ENCODE results near the gene SRRT.

The SRRT gene

GRCh38 chr7:100874577-100875355, at the start of gene SRRT:
Gene SRRT (plus strand): TSS chr7:100875103. CDS start chr7:100875591, 488 bp downstream.
- H3F3A ChIP-seq (ENCODE audit: insufficient read depth, low read length) = no peaks in the 10 kb centered on the region
- H3K79me2 ChIP-seq (ENCODE audit: insufficient read depth, low read length) = peaks cover 47% of the 10 kb centered on the region
- H2AFZ ChIP-seq (ENCODE audit: low read length) = no peak within 1 kb of the TSS
- peak within 1 kb of the TSS; percentile 91 for H3K9ac ChIP-seq (ENCODE audit: low read length)
- peaks cover 47% of the 10 kb centered on the region for H3K4me1 ChIP-seq (ENCODE audit: insufficient read depth, low read length, severe bottlenecking)
- no peaks in the 10 kb centered on the region for H3K9me2 ChIP-seq (ENCODE audit: low read depth, low read length)
- peak within 1 kb of the TSS; percentile 82 for H3K4me3 ChIP-seq (ENCODE audit: low read depth, low read length, poor library complexity, severe bottlenecking)
- no peak for TF ChIP-seq EZH2 (IDR thresholded peaks at IDR 0.05; ENCODE audit: borderline replicate concordance, low read length)
- TF ChIP-seq, protein P1, sequence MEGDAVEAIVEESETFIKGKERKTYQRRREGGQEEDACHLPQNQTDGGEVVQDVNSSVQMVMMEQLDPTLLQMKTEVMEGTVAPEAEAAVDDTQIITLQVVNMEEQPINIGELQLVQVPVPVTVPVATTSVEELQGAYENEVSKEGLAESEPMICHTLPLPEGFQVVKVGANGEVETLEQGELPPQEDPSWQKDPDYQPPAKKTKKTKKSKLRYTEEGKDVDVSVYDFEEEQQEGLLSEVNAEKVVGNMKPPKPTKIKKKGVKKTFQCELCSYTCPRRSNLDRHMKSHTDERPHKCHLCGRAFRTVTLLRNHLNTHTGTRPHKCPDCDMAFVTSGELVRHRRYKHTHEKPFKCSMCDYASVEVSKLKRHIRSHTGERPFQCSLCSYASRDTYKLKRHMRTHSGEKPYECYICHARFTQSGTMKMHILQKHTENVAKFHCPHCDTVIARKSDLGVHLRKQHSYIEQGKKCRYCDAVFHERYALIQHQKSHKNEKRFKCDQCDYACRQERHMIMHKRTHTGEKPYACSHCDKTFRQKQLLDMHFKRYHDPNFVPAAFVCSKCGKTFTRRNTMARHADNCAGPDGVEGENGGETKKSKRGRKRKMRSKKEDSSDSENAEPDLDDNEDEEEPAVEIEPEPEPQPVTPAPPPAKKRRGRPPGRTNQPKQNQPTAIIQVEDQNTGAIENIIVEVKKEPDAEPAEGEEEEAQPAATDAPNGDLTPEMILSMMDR (IDR thresholded peaks at IDR 0.05; ENCODE audit: low read length) = 0 out of 2 replicates have a peak, but pooled peaks have one; percentile 6
- H3K27me3 ChIP-seq (ENCODE audit: insufficient read depth, low read length) = no peaks in the 10 kb centered on the region
- peaks cover 2% of the 10 kb centered on the region; the same call in 1 of the 2 replicates for H4K20me1 ChIP-seq (ENCODE audit: insufficient read depth, low read length)
- peak within 1 kb of the TSS; percentile 77 for H3K27ac ChIP-seq (ENCODE audit: low read depth, low read length, poor library complexity, severe bottlenecking)
- H3K4me2 ChIP-seq (ENCODE audit: low read length) = peak within 1 kb of the TSS; percentile 90
- H3K36me3 ChIP-seq (ENCODE audit: insufficient read depth, low read length) = peaks cover 36% of the 10 kb centered on the region
- H3K9me3 ChIP-seq (ENCODE audit: low read length) = no peaks in the 10 kb centered on the region

- no peaks in the 10 kb centered on the region for H3F3A ChIP-seq (ENCODE audit: insufficient read depth, low read length)
- H3K9ac ChIP-seq (ENCODE audit: low read length) = no peak overlapping the region
- H3K4me1 ChIP-seq (ENCODE audit: insufficient read depth, low read length, severe bottlenecking) = no peaks in the 10 kb centered on the region
- H3K9me2 ChIP-seq (ENCODE audit: low read depth, low read length) = no peaks in the 10 kb centered on the region
- TF ChIP-seq, protein P1 (IDR thresholded peaks at IDR 0.05; ENCODE audit: low read length) = no peak
- no peak for TF ChIP-seq EZH2 (IDR thresholded peaks at IDR 0.05; ENCODE audit: borderline replicate concordance, low read length)
- no peak overlapping the region for H3K4me3 ChIP-seq (ENCODE audit: low read depth, low read length, poor library complexity, severe bottlenecking)
- no peak overlapping the region for H2AFZ ChIP-seq (ENCODE audit: low read length)
- no peak overlapping the region for H3K27ac ChIP-seq (ENCODE audit: low read depth, low read length, poor library complexity, severe bottlenecking)
- H3K9me3 ChIP-seq (ENCODE audit: low read length) = no peaks in the 10 kb centered on the region
- H3K27me3 ChIP-seq (ENCODE audit: insufficient read depth, low read length) = peaks cover 10% of the 10 kb centered on the region; the same call in 1 of the 2 replicates
- H3K4me2 ChIP-seq (ENCODE audit: low read length) = no peak overlapping the region
- H3K36me3 ChIP-seq (ENCODE audit: insufficient read depth, low read length) = no peaks in the 10 kb centered on the region
- H3K79me2 ChIP-seq (ENCODE audit: insufficient read depth, low read length) = no peaks in the 10 kb centered on the region
- no peaks in the 10 kb centered on the region for H4K20me1 ChIP-seq (ENCODE audit: insufficient read depth, low read length)
These were observed 49.7 kb upstream of the SRRT start for GRCh38 chr7:100825215-100825671.

- H3K27me3 ChIP-seq (ENCODE audit: insufficient read depth, low read length) = peaks cover 10% of the 10 kb centered on the region; the same call in 1 of the 2 replicates
- no peaks in the 10 kb centered on the region for H3K4me1 ChIP-seq (ENCODE audit: insufficient read depth, low read length, severe bottlenecking)
- H3F3A ChIP-seq (ENCODE audit: insufficient read depth, low read length) = no peaks in the 10 kb centered on the region
- TF ChIP-seq, protein P1 (IDR thresholded peaks at IDR 0.05; ENCODE audit: low read length) = no peak
- no peak for TF ChIP-seq EZH2 (IDR thresholded peaks at IDR 0.05; ENCODE audit: borderline replicate concordance, low read length)
- no peak overlapping the region for H3K27ac ChIP-seq (ENCODE audit: low read depth, low read length, poor library complexity, severe bottlenecking)
- H3K9me3 ChIP-seq (ENCODE audit: low read length) = no peaks in the 10 kb centered on the region
- H3K4me3 ChIP-seq (ENCODE audit: low read depth, low read length, poor library complexity, severe bottlenecking) = no peak overlapping the region
- no peak overlapping the region for H2AFZ ChIP-seq (ENCODE audit: low read length)
- H3K4me2 ChIP-seq (ENCODE audit: low read length) = no peak overlapping the region
- H3K9ac ChIP-seq (ENCODE audit: low read length) = no peak overlapping the region
- H3K36me3 ChIP-seq (ENCODE audit: insufficient read depth, low read length) = no peaks in the 10 kb centered on the region
- no peaks in the 10 kb centered on the region for H3K79me2 ChIP-seq (ENCODE audit: insufficient read depth, low read length)
- H4K20me1 ChIP-seq (ENCODE audit: insufficient read depth, low read length) = no peaks in the 10 kb centered on the region
- H3K9me2 ChIP-seq (ENCODE audit: low read depth, low read length) = no peaks in the 10 kb centered on the region
These were observed 49.0 kb upstream of the SRRT start for GRCh38 chr7:100825751-100826513.

Measured in OCI-LY1 (cell line).